K562 treated with DMSO at 1 percent for 4 hours (cell line): ENCODE measurements around the gene GTPBP3. TPM values are rescaled to one million over a fixed set of nuclear protein-coding genes. Genes with fewer than 3 reads are reported as not detected.

Experiments used
- total RNA-seq: library from RNA; unstranded; fragments of 300-600 nt; gene quantifications from 2 replicates; pipeline ENCODE4 v1.2.3, GENCODE V29; 2022; ENCODE audit not compliant: insufficient read depth

Gene GTPBP3
- total RNA-seq, result 58.9 and 72.2 TPM in 2 replicates

GRCh38 chr19:17336872-17337674, at the start of gene GTPBP3:
GTPBP3 (plus strand) TSS chr19:17337553; CDS start chr19:17337612, 59 bp downstream.

GRCh38 chr19:17303167-17303939, 34.0 kb upstream of the GTPBP3 start, which contains the start of gene ABHD8:
ABHD8 (minus strand) TSS chr19:17303425; CDS start chr19:17301616, 1,809 bp downstream.

GRCh38 chr19:17305517-17306284, 31.7 kb upstream of the GTPBP3 start, which contains the start of gene MRPL34:
MRPL34 (plus strand) TSS chr19:17305872; CDS start chr19:17305893, 21 bp downstream.

GRCh38 chr19:17309198-17309964, 28.0 kb upstream of the GTPBP3 start, which contains the start of gene DDA1:
DDA1 (plus strand) TSS chr19:17309563; CDS start chr19:17309655, 92 bp downstream.

GRCh38 chr19:17334414-17335409, 2.6 kb upstream of the GTPBP3 start, which contains the start of gene ANO8:
ANO8 (minus strand) TSS chr19:17334855; CDS start chr19:17334670, 185 bp downstream.

GRCh38 chr19:17376935-17377600, 39.7 kb downstream of the GTPBP3 start, which contains the start of gene PLVAP:
PLVAP (minus strand) TSS chr19:17377342; CDS start chr19:17377288, 54 bp downstream.

Other genes with a start within 250 kb of the GTPBP3 start
- 39.2 and 46.9 TPM in 2 replicates for gene USE1, start 122.2 kb upstream of the GTPBP3 start, total RNA-seq
- 60.4 and 70.3 TPM in 2 replicates for gene OCEL1, start 111.3 kb upstream of the GTPBP3 start, total RNA-seq
- gene NR2F6, start 91.6 kb upstream of the GTPBP3 start, total RNA-seq, result 129 and 155 TPM in 2 replicates
- gene USHBP1, start 72.8 kb upstream of the GTPBP3 start, total RNA-seq, result not detected in 2 replicates
- gene BABAM1, start 70.1 kb upstream of the GTPBP3 start, total RNA-seq, result 90.0 and 120 TPM in 2 replicates
- 2.9 and 4.2 TPM in 2 replicates for gene ANKLE1, start 55.7 kb upstream of the GTPBP3 start, total RNA-seq
- gene ABHD8, start 34.1 kb upstream of the GTPBP3 start, total RNA-seq, result 28.5 and 38.4 TPM in 2 replicates
- gene MRPL34, start 31.7 kb upstream of the GTPBP3 start, total RNA-seq, result 106 and 115 TPM in 2 replicates
- 48.4 and 62.2 TPM in 2 replicates for gene DDA1, start 28.0 kb upstream of the GTPBP3 start, total RNA-seq
- 7.5 and 12.0 TPM in 2 replicates for gene ANO8, start 2.7 kb upstream of the GTPBP3 start, total RNA-seq
- 1.4 TPM in 1 of 2 replicates, not detected in the other for gene PLVAP, start 39.8 kb downstream of the GTPBP3 start, total RNA-seq
- 1.3 TPM in 1 of 2 replicates, not detected in the other for gene CCDC194, start 56.6 kb downstream of the GTPBP3 start, total RNA-seq
- 559 and 568 TPM in 2 replicates for gene BST2, start 68.1 kb downstream of the GTPBP3 start, total RNA-seq
- 75.4 and 81.5 TPM in 2 replicates for gene MVB12A, start 82.5 kb downstream of the GTPBP3 start, total RNA-seq
- not detected in 2 replicates for gene TMEM221, start 111.1 kb downstream of the GTPBP3 start, total RNA-seq
- not detected in 2 replicates for gene NXNL1, start 123.4 kb downstream of the GTPBP3 start, total RNA-seq
- gene SLC27A1, start 133.0 kb downstream of the GTPBP3 start, total RNA-seq, result 2.2 and 3.1 TPM in 2 replicates
- 171 and 183 TPM in 2 replicates for gene PGLS, start 174.1 kb downstream of the GTPBP3 start, total RNA-seq
- gene COLGALT1, start 218.1 kb downstream of the GTPBP3 start, total RNA-seq, result 81.7 and 93.7 TPM in 2 replicates